ENCODE results near the gene DLG2. TPM values are rescaled to one million over a fixed set of nuclear protein-coding genes. Genes with fewer than 3 reads are reported as not detected.
"Not testable (repeated sequence)": the region's sequence is repeated elsewhere in the genome, so short reads cannot be mapped to it uniquely, and the experiment has no call there.

Gene DLG2
- total RNA-seq, 3 donors from 2014 or later (not counting 1 experiment from before 2014, with no cell fraction given) = 1.7 to 2.9 (median 2.2) TPM

- Mint-ChIP-seq H3K36me3 (peaks cover 9% of the 10 kb centered on the region), H3K27ac (no peak overlapping the region), H3K4me1 (no peaks in the 10 kb centered on the region), H3K27me3 (ENCODE audit: low read depth in 2 of 2) (no peaks in the 10 kb centered on the region), H3K4me3 (no peak overlapping the region), H3K9me3 (peaks cover 8 to 14% of the 10 kb centered on the region in 2 donors)
- Histone ChIP-seq H3K36me3 (ENCODE audit: control insufficient read depth, insufficient read depth, low read length) (no peaks in the 10 kb centered on the region), H3K27me3 (ENCODE audit: control insufficient read depth, insufficient read depth, low read length) (no peaks in the 10 kb centered on the region), H3K9me3 (ENCODE audit: control insufficient read depth, insufficient read depth, low read length) (peaks cover 4% of the 10 kb centered on the region), H3K4me1 (ENCODE audit: control insufficient read depth, insufficient read depth, low read length) (no peaks in the 10 kb centered on the region), H3K4me3 (ENCODE audit: low read length) (no peak overlapping the region), H3K27ac (ENCODE audit: low read length) (no peak overlapping the region)
- 88% methylated on average over 2 of the region's 2 CpGs for WGBS (ENCODE audit: insufficient coverage)
- intact Hi-C loops (cut with micrococcal nuclease) = no loop called here
- ATAC-seq (no peak), DNase-seq (no peak)
- TF ChIP-seq CTCF (IDR thresholded peaks at IDR 0.05) = no peak
Measured at GRCh38 chr11:85276332-85276731, 350.8 kb downstream of the DLG2 start.

- H3K4me1 Mint-ChIP-seq; H3K36me3 ChIP-seq (ENCODE audit: control insufficient read depth, insufficient read depth, low read length); H3K27me3 Mint-ChIP-seq (ENCODE audit: low read depth in 2 of 2); H3K4me3 Mint-ChIP-seq; intact Hi-C loops (cut with micrococcal nuclease); H3K4me1 ChIP-seq (ENCODE audit: control insufficient read depth, insufficient read depth, low read length); H3K4me3 ChIP-seq (ENCODE audit: low read length); ATAC-seq; DNase-seq; H3K27ac ChIP-seq (ENCODE audit: low read length); H3K27ac Mint-ChIP-seq; H3K36me3 Mint-ChIP-seq; H3K27me3 ChIP-seq (ENCODE audit: control insufficient read depth, insufficient read depth, low read length): not testable (repeated sequence)
- peaks cover 10% of the 10 kb centered on the region for H3K9me3 ChIP-seq (ENCODE audit: control insufficient read depth, insufficient read depth, low read length)
- H3K9me3 Mint-ChIP-seq = peaks cover 10 to 17% of the 10 kb centered on the region in 2 donors
- WGBS (ENCODE audit: insufficient coverage) = 82% methylated on average over 2 of the region's 2 CpGs
Measured at GRCh38 chr11:85270315-85270714, 356.8 kb downstream of the DLG2 start.

- H3K27me3 Mint-ChIP-seq (ENCODE audit: low read depth in 2 of 2) = no peaks in the 10 kb centered on the region
- intact Hi-C loops (cut with micrococcal nuclease) = no loop called here
Measured at GRCh38 chr11:85269109-85269508, 358.0 kb downstream of the DLG2 start.

GRCh38 chr11:85266646-85267045 is 360.5 kb downstream of the DLG2 start:
- no peaks in the 10 kb centered on the region for H3K27me3 ChIP-seq (ENCODE audit: control insufficient read depth, insufficient read depth, low read length)
- WGBS (ENCODE audit: insufficient coverage) = no CpG with 5 or more reads among the region's 1 CpG
- Mint-ChIP-seq H3K27ac (no peak overlapping the region), H3K4me3 (no peak overlapping the region), H3K9me3 (peaks cover 18 to 23% of the 10 kb centered on the region in 2 donors), H3K36me3 (no peaks in the 10 kb centered on the region), H3K27me3 (ENCODE audit: low read depth in 2 of 2) (no peaks in the 10 kb centered on the region), H3K4me1 (no peaks in the 10 kb centered on the region)
- H3K27ac ChIP-seq (ENCODE audit: low read length) = no peak overlapping the region
- ATAC-seq = no peak
- H3K9me3 ChIP-seq (ENCODE audit: control insufficient read depth, insufficient read depth, low read length) = peaks cover 15% of the 10 kb centered on the region
- H3K4me3 ChIP-seq (ENCODE audit: low read length) = no peak overlapping the region
- H3K4me1 ChIP-seq (ENCODE audit: control insufficient read depth, insufficient read depth, low read length) = no peaks in the 10 kb centered on the region
- intact Hi-C loops (cut with micrococcal nuclease) = no loop called here
- no peak for TF ChIP-seq CTCF (IDR thresholded peaks at IDR 0.05)
- no peak for DNase-seq
- no peaks in the 10 kb centered on the region for H3K36me3 ChIP-seq (ENCODE audit: control insufficient read depth, insufficient read depth, low read length)

More at GRCh38 chr11:85269109-85269508, 358.0 kb downstream of the DLG2 start:
- Mint-ChIP-seq H3K4me1 (no peaks in the 10 kb centered on the region), H3K27ac (no peak overlapping the region), H3K9me3 (peaks cover 14 to 18% of the 10 kb centered on the region in 2 donors), H3K36me3 (peaks cover 9% of the 10 kb centered on the region), H3K4me3 (no peak overlapping the region)
- Histone ChIP-seq H3K9me3 (ENCODE audit: control insufficient read depth, insufficient read depth, low read length) (peaks cover 10% of the 10 kb centered on the region), H3K36me3 (ENCODE audit: control insufficient read depth, insufficient read depth, low read length) (no peaks in the 10 kb centered on the region), H3K27me3 (ENCODE audit: control insufficient read depth, insufficient read depth, low read length) (no peaks in the 10 kb centered on the region), H3K4me1 (ENCODE audit: control insufficient read depth, insufficient read depth, low read length) (no peaks in the 10 kb centered on the region), H3K4me3 (ENCODE audit: low read length) (no peak overlapping the region), H3K27ac (ENCODE audit: low read length) (no peak overlapping the region)
- ATAC-seq (no peak), DNase-seq (no peak)
- no peak for TF ChIP-seq CTCF (IDR thresholded peaks at IDR 0.05)
